HepG2 (cell line): ENCODE measurements around the gene DNAJC8. TPM values are rescaled to one million over a fixed set of nuclear protein-coding genes. Genes with fewer than 3 reads are reported as not detected.

ENCODE experiments used
- ATAC-seq: fragments of 200-7000 bp; cut with Tn5 transposase; 3 replicates; pipeline ENCODE4 v1.9.1; 2020; ENCODE audit warnings: mild to moderate bottlenecking, moderate library complexity
- BruUV-seq: library from RNA; stranded (reverse); fragments of 400-500 nt; replicated peaks from 2 replicates; lab custom pipeline; 2021; lab: Mats Ljungman, UMichigan
- CTCF ChIA-PET: fragments of 300-600 bp; formaldehyde crosslinking; extraction: SDS; loops from one replicate; lab custom pipeline; 2021; ENCODE audit warnings: low total read pairs, inconsistent platforms, low intra/inter-chr PET ratio; lab: Yijun Ruan, JAX
- POLR2A ChIA-PET: fragments of 350-600 bp; sonication (Branson Sonifier 250); formaldehyde crosslinking; loops from one replicate; lab custom pipeline; 2020; ENCODE audit warnings: antibody characterized with exemption, inconsistent platforms; lab: Yijun Ruan, JAX
- DNase-seq: peaks from one replicate; pipeline ENCODE4 v3.0.0-alpha.2; 2015; ENCODE audit warnings: low spot score
- FAIRE-seq: peaks from 3 replicates; lab custom pipeline; 2011; peaks lifted over from hg19 to GRCh38; lab: Jason Lieb, UNC
- H2AFZ ChIP-seq: one replicate; pipeline ENCODE4 v1.6.1; 2011; ENCODE audit warnings: low read length, inconsistent platforms
- H3K27ac ChIP-seq: fragments of 300-600 bp; 3 replicates; pipeline ENCODE4 v1.8.0; 2011; ENCODE audit warnings: mixed run types, mild to moderate bottlenecking, mixed read lengths, low read length, inconsistent platforms; ENCODE audit not compliant: insufficient read depth; ENCODE audit errors: extremely low read length
- H3K27me3 ChIP-seq, 2 experiments: fragments of 200-600 bp in 1 of 2; 2 replicates in 1 of 2; 3 replicates in 1 of 2; pipeline versions ENCODE4 v1.6.0 to v1.8.0; 2011; ENCODE audit warnings: low read length in 2 of 2, mild to moderate bottlenecking in 2 of 2, moderate library complexity in 2 of 2, inconsistent platforms in 1 of 2; ENCODE audit not compliant: insufficient read depth in 2 of 2, control insufficient read depth in 1 of 2
- H3K36me3 ChIP-seq, 2 experiments: fragments of 200-600 bp in 1 of 2; replicated peaks in 1 of 2; 2 replicates in 1 of 2; 3 replicates in 1 of 2; pipeline versions ENCODE4 v1.5.1 to v1.8.0; 2011; ENCODE audit warnings: low read length in 2 of 2, inconsistent platforms in 1 of 2; ENCODE audit not compliant: insufficient read depth in 2 of 2, control insufficient read depth in 1 of 2
- H3K4me1 ChIP-seq: 2 replicates; pipeline ENCODE4 v1.5.1; 2012; ENCODE audit warnings: low read length, inconsistent platforms; ENCODE audit not compliant: insufficient read depth
- H3K4me2 ChIP-seq: 2 replicates; pipeline ENCODE4 v1.6.0; 2011; ENCODE audit warnings: low read depth, low read length, inconsistent platforms
- H3K4me3 ChIP-seq, 3 experiments: fragments of 200-600 bp in 1 of 3; sonication (generic), shearing (Covaris generic) in 1 of 3; replicated peaks in 1 of 3; 2 replicates each; pipeline ENCODE4 v1.5.1; 2011 to 2016; ENCODE audit warnings: low read length in 3 of 3, inconsistent platforms in 2 of 3, low read depth in 2 of 3, mild to moderate bottlenecking in 2 of 3, control low read depth in 1 of 3, mixed read lengths in 1 of 3; ENCODE audit not compliant: insufficient read depth in 1 of 3
- H3K79me2 ChIP-seq: one replicate; pipeline ENCODE4 v1.6.1; 2011; ENCODE audit warnings: low read length, inconsistent platforms; ENCODE audit not compliant: insufficient read depth
- H3K9ac ChIP-seq: 2 replicates; pipeline ENCODE4 v1.6.0; 2011; ENCODE audit warnings: mild to moderate bottlenecking, low read depth, low read length, inconsistent platforms; ENCODE audit not compliant: insufficient read depth
- H3K9me3 ChIP-seq: 2 replicates; pipeline ENCODE4 v1.5.1; 2012; ENCODE audit warnings: mild to moderate bottlenecking, low read length
- H4K20me1 ChIP-seq: 2 replicates; pipeline ENCODE4 v1.6.0; 2011; ENCODE audit warnings: inconsistent platforms, mild to moderate bottlenecking, low read length, moderate library complexity; ENCODE audit not compliant: insufficient read depth
- ATF4 ChIP-seq, 2 experiments: fragments of 450-650 bp in 1 of 2; sonication (generic) in 1 of 2; formaldehyde crosslinking; IDR thresholded peaks; 2 replicates each; pipeline versions ENCODE4 v1.5.0 to v1.8.0; 2020 to 2022; ENCODE audit warnings: mild to moderate bottlenecking in 1 of 2, missing genetic modification reagents in 1 of 2
- CEBPB ChIP-seq: IDR thresholded peaks from 2 replicates; pipeline ENCODE4 v1.6.1; 2011; ENCODE audit warnings: low read depth, low read length, improper control_type of control experiment, borderline replicate concordance
- EZH2 ChIP-seq: conservative IDR thresholded peaks from 2 replicates; pipeline ENCODE4 v1.6.1; 2012; ENCODE audit warnings: mild to moderate bottlenecking, low read depth, low read length, moderate library complexity
- HNF1B ChIP-seq: sonication (generic); formaldehyde crosslinking; IDR thresholded peaks from 2 replicates; pipeline ENCODE4 v1.5.1; 2020; ENCODE audit warnings: mild to moderate bottlenecking, moderate library complexity, missing genetic modification reagents
- HOXA7 ChIP-seq: sonication (generic); formaldehyde crosslinking; IDR thresholded peaks from 2 replicates; pipeline ENCODE4 v1.8.1; 2022; ENCODE audit warnings: mild to moderate bottlenecking, missing genetic modification reagents, moderate library complexity
- KDM3A ChIP-seq: IDR thresholded peaks from 2 replicates; pipeline ENCODE4 v1.6.1; 2018; ENCODE audit warnings: low read depth, missing compliant biosample characterization
- NCOR1 ChIP-seq: fragments of 200-600 bp; sonication (generic); IDR thresholded peaks from 2 replicates; pipeline ENCODE4 v1.7.0; 2017; ENCODE audit warnings: antibody characterized with exemption, low read length, borderline replicate concordance
- POLR2AphosphoS5 ChIP-seq: IDR thresholded peaks from 2 replicates; pipeline ENCODE4 v1.6.1; 2012; ENCODE audit warnings: low read depth, low read length
- RFX5 ChIP-seq: IDR thresholded peaks from 2 replicates; pipeline ENCODE4 v1.6.1; 2011; ENCODE audit warnings: low read depth, low read length, improper control_type of control experiment
- TERF1 ChIP-seq: sonication (generic); formaldehyde crosslinking; IDR thresholded peaks from 2 replicates; pipeline ENCODE4 v1.8.0; 2022; ENCODE audit warnings: mild to moderate bottlenecking, missing genetic modification reagents, moderate library complexity
- ZC3H13 ChIP-seq: sonication (generic); formaldehyde crosslinking; IDR thresholded peaks from 2 replicates; pipeline ENCODE4 v1.8.1; 2023; ENCODE audit warnings: mild to moderate bottlenecking, missing genetic modification reagents, moderate library complexity
- ZNF276 ChIP-seq: sonication (generic); formaldehyde crosslinking; IDR thresholded peaks from 2 replicates; pipeline ENCODE4 v1.4.0; 2020; ENCODE audit warnings: mild to moderate bottlenecking, low read depth, missing genetic modification reagents
- ZNF501 ChIP-seq: sonication (generic); formaldehyde crosslinking; IDR thresholded peaks from 2 replicates; pipeline ENCODE4 v1.5.1; 2020; ENCODE audit warnings: mild to moderate bottlenecking, moderate library complexity, missing genetic modification reagents
- ZNF605 ChIP-seq: sonication (generic); formaldehyde crosslinking; IDR thresholded peaks from 2 replicates; pipeline ENCODE4 v1.8.0; 2022; ENCODE audit warnings: mild to moderate bottlenecking, missing genetic modification reagents
- ZNF773 ChIP-seq: sonication (generic); formaldehyde crosslinking; IDR thresholded peaks from 2 replicates; pipeline ENCODE4 v1.4.0; 2020; ENCODE audit warnings: missing genetic modification reagents, borderline replicate concordance
- WGBS: methylation state at CpG from one replicate; pipeline ENCODE4 v1.1.6; 2017; ENCODE audit warnings: low lambda C conversion rate; 5-methylcytosine and 5-hydroxymethylcytosine counted together
- in situ Hi-C: cut with HindIII; loops from 2 replicates; pipeline ENCODE4 v1.10.0; 2017; ENCODE audit warnings: low pct_unique_long_range_greater_than_20kb; ENCODE audit not compliant: extremely low pct_ligation_motif_present
- intact Hi-C: fragments of 100-400 bp; cut with micrococcal nuclease; formaldehyde crosslinking; loops from one replicate; pipeline ENCODE4 v1.10.0; 2022; ENCODE audit not compliant: unreplicated experiment
- polyA plus RNA-seq, 8 experiments: library from polyadenylated mRNA; depleted of rRNA in 3 of 8; stranded (reverse) in 7 of 8; unstranded in 1 of 8; fragments of >200 nt; fragmentation: Illumina TruSeq in 4 of 8; extraction: Trizol in 4 of 8; gene quantifications; 2 replicates each; pipeline versions ENCODE4 v1.2.1 to v1.2.3, GENCODE V29; 2011 to 2016; ENCODE audit warnings: low read depth in 4 of 8, missing spikeins in 1 of 8, mixed read lengths in 1 of 8; ENCODE audit not compliant: insufficient read depth in 1 of 8
- total RNA-seq, 5 experiments: library from RNA; depleted of rRNA; stranded (reverse); fragments of >200 nt; fragmentation: Illumina TruSeq; extraction: Trizol; gene quantifications; 2 replicates each; pipeline ENCODE4 v1.2.3, GENCODE V29; 2016; ENCODE audit warnings: low read depth in 1 of 5
- TF ChIP-seq, protein P1 (sequence below): sonication (generic); formaldehyde crosslinking; IDR thresholded peaks from 2 replicates; pipeline ENCODE4 v1.8.1; 2023; ENCODE audit warnings: mild to moderate bottlenecking, moderate library complexity, missing genetic modification reagents

DNAJC8 gene
- total and polyA plus RNA-seq, 2 of the 13 experiments (the other 11 are each of a cell fraction or from before 2014, with no cell fraction given) = 54.5 to 126 TPM

DNA sequence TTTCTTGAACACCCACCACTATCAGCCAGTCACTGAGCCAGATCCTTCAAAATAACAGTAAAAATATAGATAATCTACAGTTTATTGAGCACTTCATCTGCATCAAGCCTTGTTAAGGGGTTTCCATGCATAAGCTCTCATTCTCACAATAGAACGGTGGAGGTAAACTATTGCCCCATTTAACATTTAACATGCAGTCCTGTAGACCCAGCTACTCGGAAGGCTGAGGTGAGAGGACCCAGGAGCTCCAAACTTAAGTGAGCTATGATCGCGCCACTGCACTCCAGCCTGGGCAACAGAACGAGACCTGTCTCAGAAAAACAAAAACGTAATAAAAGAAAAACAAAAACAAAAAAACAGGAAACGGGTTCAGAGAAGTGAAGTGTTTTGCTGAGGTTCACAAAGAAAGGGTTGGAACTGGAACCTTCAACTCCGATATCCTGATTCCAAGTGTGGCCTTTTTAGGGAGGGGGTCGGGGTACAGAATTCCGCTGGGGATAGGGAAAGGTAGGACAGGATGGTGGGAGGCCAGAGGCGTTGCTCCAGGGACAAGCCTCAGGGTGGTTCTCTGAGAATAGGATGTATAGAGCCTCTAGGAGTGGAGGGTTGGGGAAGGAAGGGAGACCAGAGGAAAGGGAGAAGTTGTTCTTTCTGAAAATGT lies 14.9 kb upstream of the DNAJC8 start:
- TSS peak; percentile 93 for BruUV-seq
- intact Hi-C loops = loop anchor here (1.0 kb wide), 1 partner anchor 121 kb away; no protein-coding TSS in a partner anchor
- Histone ChIP-seq H3K9ac (peak overlapping the region; percentile 80), H3K27me3 (no peaks in the 10 kb centered on the region), H3K27ac (peak overlapping the region; percentile 75), H2AFZ (peak overlapping the region; percentile 99), H3K4me1 (peaks cover 55% of the 10 kb centered on the region), H3K4me2 (peak overlapping the region; percentile 98), H3K36me3 (0 out of 5 replicates have a peak, but pooled peaks cover 1 to 2% of the 10 kb centered on the region in 2 experiments), H3K79me2 (no peaks in the 10 kb centered on the region), H3K4me3 (peak overlapping the region; percentile 54 to 78 (median 75)), H3K9me3 (no peaks in the 10 kb centered on the region), H4K20me1 (no peaks in the 10 kb centered on the region)
- ChIA-PET CTCF (interaction anchor here (2.6 kb wide), 1 partner anchor 121 kb away, joined by 13 read pairs; the partner anchor contains the start of gene PHACTR4), POLR2A (interaction anchor here (0.9 to 4.5 kb wide), 10 partner anchors 9 to 334 kb away, joined by 3 to 61 read pairs (median 9); partner anchors contain the start of genes ATP5IF1, MED18, PHACTR4 and RCC1)
- in situ Hi-C loops = loop anchor here (5.0 to 25.0 kb wide), 2 partner anchors 120 to 340 kb away; partner anchors contain the start of genes PHACTR4 and RAB42
- no peak for DNase-seq
- WGBS = 6% methylated on average over 11 of the region's 11 CpGs
- FAIRE-seq = no peak
- peak; percentile 8 for ATAC-seq
- 0 out of 2 replicates have a peak, but pooled peaks have one; percentile 4 for TF ChIP-seq ZNF605
- TF ChIP-seq HOXA7 = no peak
- no peak for TF ChIP-seq RFX5
- 0 out of 2 replicates have a peak, but pooled peaks have one; percentile 23 for TF ChIP-seq ZNF501 (CRISPR knock-in tag)
- no peak for TF ChIP-seq EZH2
- TF ChIP-seq, protein P1, sequence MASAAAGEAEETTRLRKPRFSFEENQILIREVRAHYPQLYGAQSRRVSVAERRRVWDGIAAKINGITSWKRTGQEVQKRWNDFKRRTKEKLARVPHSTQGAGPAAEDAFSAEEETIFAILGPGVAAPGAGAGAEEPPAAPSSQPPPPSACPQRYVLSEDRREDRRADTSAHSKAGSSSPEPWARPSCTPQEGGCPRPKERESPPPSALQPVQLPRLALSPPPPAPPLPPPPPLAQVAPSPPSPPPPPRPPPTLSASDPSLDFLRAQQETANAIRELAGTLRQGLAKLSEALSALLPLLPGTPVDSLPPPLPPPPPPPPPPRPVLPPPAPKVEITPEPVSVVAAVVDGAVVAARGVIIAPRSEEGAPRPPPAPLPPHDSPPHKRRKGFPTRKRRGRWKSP (CRISPR knock-in tag) = peak; percentile 29; the same call in 1 of the 2 replicates
- TF ChIP-seq ATF4 (CRISPR knock-in tag; IDR thresholded peaks at IDR 0.05) = peak in 1 of 2 experiments; percentile 57; a peak in 1 of 4 replicates
- TF ChIP-seq HNF1B (CRISPR knock-in tag) = peak; percentile 45
- no peak for TF ChIP-seq CEBPB
- TF ChIP-seq ZC3H13 (CRISPR knock-in tag) = 0 out of 2 replicates have a peak, but pooled peaks have one; percentile 28
- 0 out of 2 replicates have a peak, but pooled peaks have one; percentile 6 for TF ChIP-seq ZNF276 (CRISPR knock-in tag)
- no peak for TF ChIP-seq TERF1 (CRISPR knock-in tag)
- TF ChIP-seq KDM3A (CRISPR knock-in tag) = no peak
- no peak for TF ChIP-seq ZNF773 (CRISPR knock-in tag)
- TF ChIP-seq NCOR1 = no peak
- 0 out of 2 replicates have a peak, but pooled peaks have one; percentile 4 for TF ChIP-seq POLR2AphosphoS5
